SK-N-MC (cell line): Measurements from ENCODE around the gene NANOS1.

ENCODE experiments used
- EZH2 ChIP-seq: fragments of 200-600 bp; sonication (generic); IDR thresholded peaks from one replicate; pipeline ENCODE4 v1.6.1; 2017; ENCODE audit warnings: antibody characterized with exemption
- POLR2AphosphoS5 ChIP-seq: IDR thresholded peaks from 2 replicates; pipeline ENCODE4 v1.6.1; 2012; ENCODE audit warnings: mild to moderate bottlenecking, low read depth, low read length, borderline replicate concordance

GRCh38 chr10:119070395-119071165 is 41.1 kb downstream of the NANOS1 start:
- no peak for TF ChIP-seq EZH2
- TF ChIP-seq POLR2AphosphoS5, result no peak
